A673 (cell line): ENCODE results near the gene REG3A.

Source experiments
- EZH2 ChIP-seq: fragments of 200-600 bp; sonication (generic); IDR thresholded peaks from 2 replicates; pipeline ENCODE4 v1.6.1; 2017; ENCODE audit warnings: borderline replicate concordance, low read depth, mild to moderate bottlenecking, mixed read lengths, antibody characterized with exemption, low read length; ENCODE audit not compliant: poor library complexity, severe bottlenecking
- TF ChIP-seq, protein P1 (sequence below): fragments of 300-800, 200-600 bp; sonication (generic); conservative IDR thresholded peaks from 2 replicates; pipeline ENCODE4 v1.5.1; 2017; ENCODE audit warnings: low read depth, mild to moderate bottlenecking, antibody characterized with exemption, low read length, moderate library complexity, mixed read lengths

DNA sequence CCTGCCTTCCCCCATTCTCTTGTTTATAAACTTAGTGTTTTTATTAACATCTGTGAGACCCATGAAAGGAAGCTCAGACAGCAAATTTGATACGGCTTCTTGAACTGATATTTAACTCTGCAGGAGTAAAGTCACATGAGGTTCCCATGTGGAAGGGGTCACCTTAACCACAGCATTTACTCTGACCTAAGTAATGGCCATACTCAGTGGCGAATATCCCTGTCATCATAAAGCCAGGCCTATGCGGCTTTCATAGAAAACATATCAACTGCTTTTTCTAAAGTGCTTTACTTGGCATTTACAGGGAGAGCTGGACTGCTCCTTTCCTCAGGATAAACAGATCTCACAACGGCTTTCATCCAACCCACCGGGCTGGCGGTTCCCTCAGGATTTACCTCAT is 30.3 kb downstream of the REG3A start:
- TF ChIP-seq, protein P1, sequence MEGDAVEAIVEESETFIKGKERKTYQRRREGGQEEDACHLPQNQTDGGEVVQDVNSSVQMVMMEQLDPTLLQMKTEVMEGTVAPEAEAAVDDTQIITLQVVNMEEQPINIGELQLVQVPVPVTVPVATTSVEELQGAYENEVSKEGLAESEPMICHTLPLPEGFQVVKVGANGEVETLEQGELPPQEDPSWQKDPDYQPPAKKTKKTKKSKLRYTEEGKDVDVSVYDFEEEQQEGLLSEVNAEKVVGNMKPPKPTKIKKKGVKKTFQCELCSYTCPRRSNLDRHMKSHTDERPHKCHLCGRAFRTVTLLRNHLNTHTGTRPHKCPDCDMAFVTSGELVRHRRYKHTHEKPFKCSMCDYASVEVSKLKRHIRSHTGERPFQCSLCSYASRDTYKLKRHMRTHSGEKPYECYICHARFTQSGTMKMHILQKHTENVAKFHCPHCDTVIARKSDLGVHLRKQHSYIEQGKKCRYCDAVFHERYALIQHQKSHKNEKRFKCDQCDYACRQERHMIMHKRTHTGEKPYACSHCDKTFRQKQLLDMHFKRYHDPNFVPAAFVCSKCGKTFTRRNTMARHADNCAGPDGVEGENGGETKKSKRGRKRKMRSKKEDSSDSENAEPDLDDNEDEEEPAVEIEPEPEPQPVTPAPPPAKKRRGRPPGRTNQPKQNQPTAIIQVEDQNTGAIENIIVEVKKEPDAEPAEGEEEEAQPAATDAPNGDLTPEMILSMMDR, result no peak
- TF ChIP-seq EZH2, result no peak
